Tibial nerve (tissue), 4 donors: Measurements from ENCODE around the gene MEOX1. TPM values are rescaled to one million over a fixed set of nuclear protein-coding genes. Genes with fewer than 3 reads are reported as not detected.

Experiments used
- DNase-seq, 2 donors: peaks; one replicate each; pipeline ENCODE4 v3.0.0-alpha.2; 2019; ENCODE audit warnings: low spot score in 2 of 2
- H3K27ac ChIP-seq, 4 donors: fragments of 200-600 bp; sonication (generic) in 3 of 4; one replicate each; pipeline ENCODE4 v1.5.1; 2017 to 2019; ENCODE audit warnings: mild to moderate bottlenecking in 1 of 4
- H3K27me3 ChIP-seq, 2 donors: fragments of 200-600 bp; sonication (generic) in 1 of 2; one replicate each; pipeline versions ENCODE4 v1.5.1 to v1.6.0; 2017 to 2019
- H3K36me3 ChIP-seq, 3 donors: fragments of 200-600 bp; sonication (generic); one replicate each; pipeline ENCODE4 v1.5.1; 2018 to 2019
- H3K4me1 ChIP-seq, 4 donors: fragments of 200-600 bp; sonication (generic) in 3 of 4; one replicate each; pipeline ENCODE4 v1.5.1; 2017 to 2019
- H3K4me3 ChIP-seq, 4 donors: fragments of 200-600 bp; sonication (generic) in 3 of 4; one replicate each; pipeline ENCODE4 v1.5.1; 2017 to 2019; ENCODE audit warnings: mild to moderate bottlenecking in 1 of 4, moderate library complexity in 1 of 4
- H3K9me3 ChIP-seq, 4 donors: fragments of 200-600 bp; sonication (generic) in 3 of 4; one replicate each; pipeline ENCODE4 v1.5.1; 2017 to 2019
- CTCF ChIP-seq, 5 experiments: fragments of 200-600 bp in 3 of 5; fragments of 450-650 bp in 2 of 5; sonication (generic) in 3 of 5; IDR thresholded peaks; one replicate each; pipeline ENCODE4 v1.5.1; 2016 to 2019; ENCODE audit warnings: antibody characterized with exemption in 5 of 5, mild to moderate bottlenecking in 3 of 5, moderate library complexity in 2 of 5
- EP300 ChIP-seq, 2 donors: sonication (generic); formaldehyde crosslinking; IDR thresholded peaks; one replicate each; pipeline ENCODE4 v1.6.1; 2017; ENCODE audit warnings: antibody characterized with exemption in 2 of 2, mild to moderate bottlenecking in 1 of 2
- POLR2A ChIP-seq, 2 donors: fragments of 450-650 bp; IDR thresholded peaks; one replicate each; pipeline ENCODE4 v1.6.1; 2017; ENCODE audit warnings: antibody characterized with exemption in 2 of 2, mild to moderate bottlenecking in 2 of 2, moderate library complexity in 2 of 2
- WGBS, 2 donors: methylation state at CpG; one replicate each; pipeline ENCODE4 v1.1.5; 2018; 5-methylcytosine and 5-hydroxymethylcytosine counted together
- total RNA-seq, 4 donors: library from RNA; depleted of rRNA; stranded (reverse); fragments of >200 nt; gene quantifications; one replicate each; pipeline ENCODE4 v1.1.0, GENCODE V29; 2016

The MEOX1 gene
- 10 to 100 TPM in 1 of 4 donors, 1 to 10 TPM in 3; 4.2 to 12.5 (median 5.3) TPM for total RNA-seq

GRCh38 chr17:43661699-43662412, at the start of gene MEOX1:
TSS of gene MEOX1 (minus strand) at chr17:43661922. CDS start at chr17:43661534, 388 bp downstream.
- Histone ChIP-seq H3K4me1 (peaks cover 0 to 63% (median 9%) of the 10 kb centered on the region in 4 donors), H3K27ac (peak within 1 kb of the TSS in 2 of 4 donors; percentile 51 to 64), H3K36me3 (no peaks in the 10 kb centered on the region), H3K9me3 (no peaks in the 10 kb centered on the region), H3K4me3 (peak within 1 kb of the TSS in 1 of 4 donors; percentile 28), H3K27me3 (no peaks in the 10 kb centered on the region)
- TF ChIP-seq POLR2A (IDR thresholded peaks at IDR 0.05) (no peak), EP300 (IDR thresholded peaks at IDR 0.05) (no peak), CTCF (IDR thresholded peaks at IDR 0.05) (no peak)
- no peak for DNase-seq
- 41 to 48% methylated on average over 8 of the region's 8 CpGs for WGBS, 2 donors

- H3K4me3 ChIP-seq, result no peak overlapping the region
- 85% methylated on average over 6 of the region's 6 CpGs for WGBS, 2 donors
- no peak overlapping the region for H3K27ac ChIP-seq
- peaks cover 0 to 14% of the 10 kb centered on the region in 2 donors for H3K27me3 ChIP-seq
- peaks cover 0 to 17% (median 4%) of the 10 kb centered on the region in 4 donors for H3K4me1 ChIP-seq
- no peaks in the 10 kb centered on the region for H3K36me3 ChIP-seq
- TF ChIP-seq EP300 (IDR thresholded peaks at IDR 0.05), result no peak
- no peak for TF ChIP-seq CTCF (IDR thresholded peaks at IDR 0.05)
- TF ChIP-seq POLR2A (IDR thresholded peaks at IDR 0.05), result no peak
- no peaks in the 10 kb centered on the region for H3K9me3 ChIP-seq
- DNase-seq, result no peak
These were observed 48.4 kb upstream of the MEOX1 start for GRCh38 chr17:43710101-43710500.

GRCh38 chr17:43709210-43709609, 47.5 kb upstream of the MEOX1 start:
- Histone ChIP-seq H3K27ac (no peak overlapping the region), H3K4me1 (peaks cover 0 to 15% (median 4%) of the 10 kb centered on the region in 4 donors), H3K4me3 (no peak overlapping the region), H3K36me3 (no peaks in the 10 kb centered on the region), H3K27me3 (peaks cover 0 to 19% of the 10 kb centered on the region in 2 donors), H3K9me3 (no peaks in the 10 kb centered on the region)
- no peak for TF ChIP-seq CTCF (IDR thresholded peaks at IDR 0.05)
- TF ChIP-seq POLR2A (IDR thresholded peaks at IDR 0.05), result no peak
- no peak for TF ChIP-seq EP300 (IDR thresholded peaks at IDR 0.05)
- DNase-seq, result no peak
- 91 to 93% methylated on average over 4 of the region's 4 CpGs for WGBS, 2 donors

GRCh38 chr17:43707184-43707583, 45.5 kb upstream of the MEOX1 start:
- Histone ChIP-seq H3K4me1 (no peaks in the 10 kb centered on the region), H3K27me3 (peaks cover 0 to 19% of the 10 kb centered on the region in 2 donors), H3K27ac (no peak overlapping the region), H3K4me3 (no peak overlapping the region), H3K9me3 (no peaks in the 10 kb centered on the region), H3K36me3 (no peaks in the 10 kb centered on the region)
- no peak for DNase-seq
- TF ChIP-seq EP300 (IDR thresholded peaks at IDR 0.05) (no peak), CTCF (IDR thresholded peaks at IDR 0.05) (no peak), POLR2A (IDR thresholded peaks at IDR 0.05) (no peak)
- WGBS, 2 donors, result 85 to 91% methylated on average over 5 of the region's 5 CpGs

- Histone ChIP-seq H3K9me3 (no peaks in the 10 kb centered on the region), H3K36me3 (no peaks in the 10 kb centered on the region), H3K27ac (no peak overlapping the region), H3K27me3 (peaks cover 0 to 13% of the 10 kb centered on the region in 2 donors), H3K4me1 (no peaks in the 10 kb centered on the region), H3K4me3 (no peak overlapping the region)
- DNase-seq, result no peak
- TF ChIP-seq EP300 (IDR thresholded peaks at IDR 0.05) (no peak), CTCF (IDR thresholded peaks at IDR 0.05) (no peak), POLR2A (IDR thresholded peaks at IDR 0.05) (no peak)
- WGBS, 2 donors, result 80 to 90% methylated on average over 5 of the region's 5 CpGs
These were observed 44.5 kb upstream of the MEOX1 start for GRCh38 chr17:43706235-43706634.
